ENCODE data around the gene ADH6.
"Not testable (repeated sequence)": the region's sequence is repeated elsewhere in the genome, so short reads cannot be mapped to it uniquely, and the experiment has no call there.

Gene ADH6

DNA sequence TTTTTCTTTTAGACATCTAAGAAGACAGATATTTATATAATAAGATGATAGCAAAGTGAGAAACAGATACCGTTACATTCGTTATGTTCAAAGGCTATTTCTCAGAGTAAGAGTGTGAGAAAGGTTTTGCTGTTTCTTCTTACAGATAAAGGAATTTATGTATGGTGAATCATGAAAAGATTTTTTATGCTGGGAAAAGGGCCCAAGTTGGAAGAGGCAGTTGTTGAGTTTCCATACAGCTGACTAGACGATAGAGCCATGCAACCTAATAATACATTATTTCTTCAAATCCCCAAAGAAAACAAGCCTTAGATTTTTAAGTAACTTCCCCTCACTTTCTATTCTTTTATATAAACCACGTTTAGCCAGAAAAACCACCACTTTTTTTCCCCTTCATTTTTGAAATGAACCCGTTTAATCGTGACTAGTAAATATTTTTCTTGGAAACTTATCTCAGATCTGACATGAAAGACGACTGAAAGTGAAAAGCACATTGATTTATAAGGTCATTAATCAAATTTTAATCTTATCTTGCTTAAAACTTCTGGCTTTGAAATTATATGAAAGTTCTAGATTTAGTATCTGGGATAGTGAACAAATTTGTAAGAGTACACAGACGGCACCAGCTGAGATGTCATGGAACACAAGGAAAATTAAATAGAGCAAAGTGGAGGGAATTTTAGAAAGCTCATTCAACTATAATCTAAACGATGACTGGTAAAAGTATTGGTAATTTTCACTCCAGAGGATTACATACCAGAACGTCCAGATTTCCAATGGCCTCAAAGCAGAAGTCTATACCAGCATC, 10.9 kb downstream of the ADH6 start:
- H3K27ac Mint-ChIP-seq: no peak overlapping the region
- DNase-seq (ENCODE audit: low spot score in 2 of 2): no peak
- H3K4me1 Mint-ChIP-seq: peaks cover 2% of the 10 kb centered on the region
- no peak for ATAC-seq (ENCODE audit: low read depth)
- H3K9me3 Mint-ChIP-seq: peaks cover 2% of the 10 kb centered on the region
- no peaks in the 10 kb centered on the region for H3K27me3 Mint-ChIP-seq
- H3K36me3 Mint-ChIP-seq: no peaks in the 10 kb centered on the region
- no peak overlapping the region for H3K4me3 Mint-ChIP-seq

DNA sequence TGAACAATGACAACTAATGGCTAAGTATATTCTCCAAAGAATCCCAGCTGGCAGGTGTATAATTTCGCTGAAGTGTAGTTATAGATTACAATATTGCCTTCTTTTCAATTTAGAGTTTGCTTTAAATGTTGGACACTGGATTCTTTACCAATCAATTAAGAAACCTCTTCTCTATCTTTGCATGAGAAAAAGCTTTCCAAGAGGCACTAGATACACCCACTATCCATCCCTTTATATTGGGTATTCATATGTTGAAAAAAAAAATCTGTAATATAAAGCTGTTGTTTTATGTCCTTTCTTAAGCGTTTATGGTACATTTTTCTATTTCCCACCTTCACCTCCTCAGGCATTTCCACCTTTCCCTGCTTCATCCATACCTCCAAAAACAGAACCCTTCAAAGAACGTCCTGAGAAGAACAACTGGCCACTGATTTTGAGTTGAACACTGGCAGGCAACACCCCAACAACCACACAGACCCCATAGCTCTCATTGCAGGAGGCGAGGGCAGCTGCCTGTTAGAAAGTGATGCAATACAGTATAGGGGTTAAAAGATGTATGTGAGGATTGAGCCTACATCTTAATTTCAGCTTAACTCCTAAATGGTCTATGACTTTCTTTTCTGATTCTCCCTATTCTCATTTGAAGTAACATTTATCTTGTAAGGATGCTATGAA, 11.8 kb downstream of the ADH6 start:
- H3K4me1 Mint-ChIP-seq: peaks cover 2% of the 10 kb centered on the region
- H3K4me3 Mint-ChIP-seq: no peak overlapping the region
- H3K27ac Mint-ChIP-seq: no peak overlapping the region
- DNase-seq (ENCODE audit: low spot score in 2 of 2) (no peak), ATAC-seq (ENCODE audit: low read depth) (no peak)
- H3K36me3 Mint-ChIP-seq: no peaks in the 10 kb centered on the region
- H3K27me3 Mint-ChIP-seq: no peaks in the 10 kb centered on the region
- H3K9me3 Mint-ChIP-seq: peaks cover 2% of the 10 kb centered on the region

DNA sequence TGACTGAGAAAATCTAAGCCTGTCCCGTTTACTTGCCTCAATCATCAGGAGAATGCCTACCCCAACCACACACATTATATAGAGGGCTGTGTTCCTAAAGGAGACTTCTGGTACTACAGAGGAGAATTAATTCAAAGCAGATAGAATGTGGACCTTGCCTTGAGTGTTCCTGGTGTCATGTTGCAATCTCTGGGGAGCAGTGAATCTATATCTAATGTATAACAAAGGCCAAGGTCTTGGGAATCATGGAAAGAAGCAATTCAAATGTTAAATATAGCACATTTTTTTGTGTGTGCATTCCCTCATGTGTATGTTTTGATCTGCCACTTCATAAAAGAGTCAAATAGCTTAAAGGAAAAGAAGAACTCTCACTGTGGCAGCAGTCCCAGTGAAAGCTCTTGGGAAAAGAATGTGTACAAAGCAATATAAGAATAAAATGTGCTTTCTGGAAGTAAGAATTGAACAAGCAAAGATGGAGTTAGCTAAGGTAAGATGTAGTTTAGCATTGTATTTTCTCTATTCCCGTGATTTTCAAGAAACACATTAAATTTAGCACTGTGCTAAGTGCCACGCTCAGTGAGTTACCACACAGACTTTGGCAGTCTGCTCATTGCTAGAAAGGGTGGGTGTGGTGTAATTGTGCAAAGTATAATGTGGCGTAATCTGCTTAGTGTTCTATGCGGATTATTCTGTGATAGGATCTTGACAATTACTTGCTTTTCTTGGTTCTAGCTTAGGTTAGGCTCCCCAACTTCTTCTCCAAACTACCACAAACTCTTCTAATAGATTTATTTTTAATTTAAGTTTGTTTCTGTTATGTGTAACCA, 13.7 kb downstream of the ADH6 start:
- ATAC-seq (ENCODE audit: low read depth): no peak
- Mint-ChIP-seq H3K27ac (no peak overlapping the region), H3K4me1 (no peaks in the 10 kb centered on the region), H3K9me3 (peaks cover 2% of the 10 kb centered on the region), H3K36me3 (no peaks in the 10 kb centered on the region), H3K27me3 (peaks cover 2% of the 10 kb centered on the region), H3K4me3 (no peak overlapping the region)
- no peak for DNase-seq (ENCODE audit: low spot score in 2 of 2)

DNA sequence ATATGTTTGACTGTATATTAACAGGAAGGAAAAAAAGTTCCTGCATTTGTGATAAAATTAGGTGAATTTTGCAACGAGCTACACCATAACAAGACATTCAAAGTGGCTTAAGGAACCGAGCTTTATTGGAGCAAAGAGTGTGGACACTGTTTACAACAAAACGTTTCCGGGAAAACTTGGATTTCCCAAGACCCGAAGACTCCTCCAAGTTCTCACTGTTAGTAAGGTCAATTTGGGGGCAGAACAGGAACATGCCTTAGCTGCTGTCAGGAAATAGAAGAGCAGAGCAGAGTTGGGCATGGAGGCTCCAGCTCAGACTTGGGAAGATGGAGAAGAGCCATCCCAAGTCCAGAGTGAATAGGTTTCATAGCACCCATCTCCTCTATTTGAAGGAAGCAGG, 16.5 kb downstream of the ADH6 start:
- peaks cover 2% of the 10 kb centered on the region for H3K27me3 Mint-ChIP-seq

DNA sequence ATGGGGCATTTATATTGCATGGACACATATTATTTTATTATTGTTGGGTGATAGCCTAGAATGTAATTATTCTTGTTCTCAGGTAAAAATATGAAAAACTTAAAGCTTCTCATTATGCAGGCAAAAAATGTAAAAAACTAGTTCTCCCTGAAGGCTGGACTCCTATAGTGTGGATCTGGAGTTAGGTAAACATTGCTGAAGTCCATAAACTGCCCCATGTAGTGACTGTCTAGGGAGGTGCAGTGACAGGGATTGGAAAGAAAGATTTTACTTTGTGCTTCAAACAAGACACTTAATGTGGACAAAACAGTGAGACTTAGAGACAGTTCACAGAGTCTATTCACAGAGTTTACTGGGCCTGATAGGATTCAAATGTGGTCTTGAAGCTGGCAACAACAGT, 17.0 kb downstream of the ADH6 start:
- DNase-seq (ENCODE audit: low spot score in 2 of 2) (no peak), ATAC-seq (ENCODE audit: low read depth) (no peak)
- Mint-ChIP-seq H3K4me1 (no peaks in the 10 kb centered on the region), H3K27ac (no peak overlapping the region), H3K9me3 (peaks cover 2% of the 10 kb centered on the region), H3K4me3 (no peak overlapping the region), H3K36me3 (no peaks in the 10 kb centered on the region), H3K27me3 (peaks cover 2% of the 10 kb centered on the region)

More for the DNA sequence above, 16.5 kb downstream of the ADH6 start:
- no peak overlapping the region for H3K27ac Mint-ChIP-seq
- no peaks in the 10 kb centered on the region for H3K36me3 Mint-ChIP-seq
- H3K4me1 Mint-ChIP-seq: no peaks in the 10 kb centered on the region
- DNase-seq (ENCODE audit: low spot score in 2 of 2): no peak
- no peak for ATAC-seq (ENCODE audit: low read depth)
- peaks cover 2% of the 10 kb centered on the region for H3K9me3 Mint-ChIP-seq
- no peak overlapping the region for H3K4me3 Mint-ChIP-seq

DNA sequence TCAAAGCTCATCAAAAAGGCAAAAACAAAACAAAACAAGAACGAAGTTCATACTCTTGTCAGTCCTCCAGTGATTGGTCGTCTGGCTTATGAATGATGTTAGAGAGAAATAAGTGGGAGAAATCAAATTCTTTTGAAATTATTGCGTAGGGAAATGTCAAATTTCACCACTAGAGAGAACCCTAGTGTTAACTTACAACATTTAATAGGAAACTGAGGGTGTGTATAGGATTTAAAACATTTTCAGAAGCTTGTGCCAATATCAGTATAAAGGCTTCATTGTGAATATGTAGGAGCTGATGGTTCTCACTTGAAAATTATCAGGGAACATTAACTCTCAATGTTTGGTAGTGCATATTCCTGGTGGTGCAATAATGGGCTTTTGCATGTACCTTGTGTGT, 17.4 kb downstream of the ADH6 start:
- H3K4me1 Mint-ChIP-seq: no peaks in the 10 kb centered on the region
- no peak for ATAC-seq (ENCODE audit: low read depth)
- peaks cover 2% of the 10 kb centered on the region for H3K27me3 Mint-ChIP-seq
- H3K4me3 Mint-ChIP-seq: no peak overlapping the region
- DNase-seq (ENCODE audit: low spot score in 2 of 2): no peak
- peaks cover 2% of the 10 kb centered on the region for H3K9me3 Mint-ChIP-seq
- H3K27ac Mint-ChIP-seq: no peak overlapping the region
- H3K36me3 Mint-ChIP-seq: no peaks in the 10 kb centered on the region

DNA sequence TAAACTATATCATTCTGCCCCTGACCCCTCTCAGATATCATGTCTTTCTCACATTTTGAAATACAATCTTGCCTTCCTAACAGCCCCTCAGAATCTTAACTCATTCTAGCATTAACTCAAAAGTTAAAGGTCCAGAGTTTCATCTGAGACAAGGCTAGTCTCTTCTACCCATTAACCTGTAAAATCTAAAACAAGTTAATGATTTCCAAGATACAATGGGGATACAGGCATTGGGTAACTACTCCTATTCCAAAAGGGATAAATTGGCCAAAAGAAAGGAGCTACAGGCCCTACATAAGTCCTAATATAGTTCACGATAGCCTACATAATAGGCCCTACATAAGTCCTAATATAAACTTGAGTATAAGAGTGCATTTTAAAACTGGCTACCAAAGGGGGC, 18.9 kb downstream of the ADH6 start:
- H3K27ac Mint-ChIP-seq: no peak overlapping the region
- ATAC-seq (ENCODE audit: low read depth): no peak
- H3K27me3 Mint-ChIP-seq: peaks cover 2% of the 10 kb centered on the region
- H3K4me1 Mint-ChIP-seq: no peaks in the 10 kb centered on the region
- no peak for DNase-seq (ENCODE audit: low spot score in 2 of 2)
- no peaks in the 10 kb centered on the region for H3K36me3 Mint-ChIP-seq
- peaks cover 2% of the 10 kb centered on the region for H3K9me3 Mint-ChIP-seq
- no peak overlapping the region for H3K4me3 Mint-ChIP-seq

DNA sequence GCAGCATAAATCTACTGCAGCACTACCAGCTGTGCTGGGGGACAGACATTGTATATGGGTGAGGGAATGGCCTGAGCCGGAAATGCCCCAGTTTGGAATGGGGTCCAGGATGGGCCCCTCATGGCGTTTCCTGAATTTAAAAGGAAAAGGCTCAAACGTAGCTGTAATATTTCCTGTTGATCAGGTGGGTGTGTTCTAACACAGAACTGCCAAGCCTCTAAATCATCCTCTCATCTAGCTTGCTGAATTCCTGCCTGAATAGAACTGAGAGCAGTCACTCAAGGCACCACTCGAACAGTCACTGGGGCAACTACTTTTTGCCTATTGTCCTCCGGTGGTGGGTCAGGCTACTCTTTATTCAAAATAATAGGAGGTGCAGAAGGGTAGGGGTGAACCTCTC, 28.7 kb downstream of the ADH6 start:
- DNase-seq (ENCODE audit: low spot score in 2 of 2): no peak
- Mint-ChIP-seq H3K36me3 (peaks cover 19% of the 10 kb centered on the region), H3K4me1 (no peaks in the 10 kb centered on the region), H3K4me3 (no peak overlapping the region), H3K9me3 (peaks cover 12% of the 10 kb centered on the region), H3K27ac (no peak overlapping the region), H3K27me3 (no peaks in the 10 kb centered on the region)
- ATAC-seq (ENCODE audit: low read depth): no peak

DNA sequence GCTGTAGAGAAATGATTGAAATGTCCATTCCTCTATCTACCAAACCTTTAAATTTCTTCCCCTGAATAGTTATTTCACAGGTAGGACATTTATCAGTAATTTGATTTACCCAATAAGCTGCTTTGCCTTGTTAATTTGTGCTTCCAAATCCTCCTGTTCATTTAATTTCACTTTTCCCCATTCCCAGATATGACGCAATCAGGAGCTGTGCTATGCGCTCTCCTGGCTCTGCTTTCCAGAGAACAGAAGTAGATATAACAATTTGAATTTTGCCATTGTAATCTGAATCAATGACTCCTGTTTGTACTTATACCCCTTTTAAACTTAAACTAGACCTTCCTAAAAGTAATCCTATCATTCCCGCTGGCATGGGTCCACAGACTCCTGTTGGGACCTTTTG, 29.1 kb downstream of the ADH6 start:
- H3K27me3 Mint-ChIP-seq; ATAC-seq (ENCODE audit: low read depth); H3K4me3 Mint-ChIP-seq; H3K4me1 Mint-ChIP-seq; DNase-seq (ENCODE audit: low spot score in 2 of 2); H3K27ac Mint-ChIP-seq: not testable (repeated sequence)
- Mint-ChIP-seq H3K9me3 (peaks cover 13% of the 10 kb centered on the region), H3K36me3 (peaks cover 19% of the 10 kb centered on the region)

DNA sequence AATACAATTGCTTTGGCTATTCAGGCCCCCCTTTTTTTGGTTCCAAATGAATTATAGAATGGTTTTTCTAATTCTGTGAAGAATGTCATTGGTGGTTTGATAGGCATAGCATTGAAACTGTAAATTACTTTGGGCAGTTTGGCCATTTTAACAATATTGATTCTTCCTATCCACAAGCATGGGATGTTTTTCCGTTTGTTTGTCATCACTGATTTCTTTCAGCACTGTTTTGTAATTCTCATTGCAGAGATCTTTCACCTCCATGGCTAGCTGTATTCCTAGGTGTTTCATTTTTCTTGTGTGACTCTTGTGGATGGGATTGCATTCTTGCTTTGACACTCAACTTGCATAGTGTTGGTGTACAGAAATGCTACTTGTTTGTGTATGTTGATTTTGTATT, 33.0 kb downstream of the ADH6 start:
- no peak for ATAC-seq (ENCODE audit: low read depth)
- Mint-ChIP-seq H3K9me3 (peaks cover 16% of the 10 kb centered on the region), H3K27me3 (no peaks in the 10 kb centered on the region), H3K36me3 (peaks cover 22% of the 10 kb centered on the region), H3K4me1 (no peaks in the 10 kb centered on the region), H3K27ac (no peak overlapping the region), H3K4me3 (no peak overlapping the region)
- DNase-seq (ENCODE audit: low spot score in 2 of 2): no peak

DNA sequence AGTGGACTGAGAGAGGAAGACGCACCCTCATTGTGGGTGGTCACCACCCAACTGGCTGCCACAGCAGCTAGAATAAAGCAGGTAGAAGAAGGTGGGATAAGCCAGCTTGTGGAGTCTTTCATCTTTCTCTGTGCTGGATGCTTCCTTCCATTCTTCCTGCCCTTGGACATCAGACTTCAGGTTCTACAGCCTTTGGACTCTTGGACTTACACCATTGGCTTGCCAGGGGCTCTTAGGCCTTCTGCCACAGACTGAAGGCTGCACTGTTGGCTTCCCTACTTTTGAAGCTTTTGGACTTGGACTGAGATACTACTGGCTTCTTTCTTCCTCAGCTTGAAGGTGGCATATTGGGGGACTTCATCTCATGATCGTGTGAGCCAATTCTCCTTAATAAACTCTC, 33.5 kb downstream of the ADH6 start:
- DNase-seq (ENCODE audit: low spot score in 2 of 2) (no peak), ATAC-seq (ENCODE audit: low read depth) (no peak)
- Mint-ChIP-seq H3K36me3 (peaks cover 20% of the 10 kb centered on the region), H3K27me3 (no peaks in the 10 kb centered on the region), H3K4me1 (no peaks in the 10 kb centered on the region), H3K27ac (no peak overlapping the region), H3K4me3 (no peak overlapping the region), H3K9me3 (peaks cover 12% of the 10 kb centered on the region)

DNA sequence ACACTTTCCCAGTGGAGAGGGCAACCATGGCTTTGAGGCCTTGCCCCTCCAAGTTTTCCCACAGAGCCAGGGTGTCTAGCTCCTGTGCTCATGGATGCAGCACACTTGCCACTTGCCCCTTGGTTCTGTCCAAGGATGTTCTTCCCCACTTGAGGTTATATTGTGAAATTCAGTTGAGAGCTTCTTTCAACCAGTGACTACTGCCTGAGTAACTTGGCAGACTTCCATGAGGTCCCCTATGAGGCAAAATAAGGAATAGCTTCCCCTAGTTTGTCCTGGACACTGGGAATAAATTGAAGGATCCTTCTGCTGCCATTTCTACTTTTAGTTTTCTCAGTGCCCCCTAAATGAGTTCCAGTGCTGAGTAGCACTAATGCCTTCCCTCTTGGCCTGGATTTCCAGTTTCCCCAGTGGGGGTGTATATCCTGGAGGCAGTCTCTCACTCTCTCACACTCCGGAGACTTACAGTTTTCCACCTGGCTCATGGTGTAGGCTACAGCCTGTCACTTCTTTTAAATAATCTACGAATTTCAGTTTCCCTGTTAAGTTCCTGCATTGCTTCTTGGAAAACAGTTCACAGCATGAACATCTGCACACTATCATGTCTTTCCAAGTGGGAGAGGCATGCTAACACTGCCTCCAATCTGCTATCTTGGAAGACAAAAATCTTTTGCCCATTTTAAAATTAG, 38.5 kb downstream of the ADH6 start:
- H3K36me3 Mint-ChIP-seq: peaks cover 15% of the 10 kb centered on the region
- DNase-seq (ENCODE audit: low spot score in 2 of 2) (no peak), ATAC-seq (ENCODE audit: low read depth) (no peak)
- H3K27ac Mint-ChIP-seq: no peak overlapping the region
- no peak overlapping the region for H3K4me3 Mint-ChIP-seq
- no peaks in the 10 kb centered on the region for H3K4me1 Mint-ChIP-seq
- peaks cover 1% of the 10 kb centered on the region for H3K27me3 Mint-ChIP-seq
- H3K9me3 Mint-ChIP-seq: peaks cover 14% of the 10 kb centered on the region

DNA sequence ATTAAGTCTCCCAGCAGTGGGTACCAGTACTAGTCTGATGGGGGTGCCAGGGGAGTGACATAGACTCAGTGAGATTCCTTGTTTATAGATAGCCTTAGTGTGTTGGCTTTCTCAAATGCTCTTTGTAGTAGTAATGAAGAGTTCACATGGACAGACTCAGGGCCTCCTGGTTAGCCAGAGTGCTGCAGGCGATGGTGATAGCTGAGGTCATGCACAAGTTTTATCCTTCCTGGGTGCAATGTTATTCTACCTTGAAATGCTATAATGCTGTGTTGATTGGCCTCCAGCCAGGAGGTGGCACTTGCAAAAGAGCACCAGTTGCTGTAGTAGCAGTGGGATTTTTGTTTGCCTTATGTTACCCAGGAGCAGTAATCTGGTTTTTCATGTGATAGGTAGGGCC, 39.4 kb downstream of the ADH6 start:
- Mint-ChIP-seq H3K27me3 (peaks cover 1% of the 10 kb centered on the region), H3K36me3 (peaks cover 12% of the 10 kb centered on the region), H3K9me3 (peaks cover 10% of the 10 kb centered on the region), H3K27ac (no peak overlapping the region), H3K4me3 (no peak overlapping the region), H3K4me1 (no peaks in the 10 kb centered on the region)
- ATAC-seq (ENCODE audit: low read depth) (no peak), DNase-seq (ENCODE audit: low spot score in 2 of 2) (no peak)

DNA sequence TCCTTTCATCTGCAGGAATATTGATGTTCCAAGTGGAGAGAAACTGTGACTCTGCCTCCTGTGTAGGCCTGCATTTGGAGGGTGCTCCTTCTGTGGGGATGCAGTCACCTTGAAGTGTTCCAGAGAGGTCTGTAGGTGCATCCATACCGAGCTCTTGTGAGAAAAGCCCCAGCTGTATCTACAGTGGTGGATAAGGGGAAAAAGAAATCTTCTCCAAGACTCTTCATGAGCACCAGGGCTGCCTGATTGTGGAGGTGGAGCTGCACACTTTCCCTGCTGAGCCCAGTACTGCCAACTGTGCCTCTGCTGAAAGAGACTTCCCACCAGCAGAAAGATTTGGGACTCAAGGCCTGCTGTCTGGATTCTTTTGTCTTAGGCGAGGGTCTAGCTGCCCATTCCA, 39.9 kb downstream of the ADH6 start:
- Mint-ChIP-seq H3K9me3 (peaks cover 9% of the 10 kb centered on the region), H3K36me3 (peaks cover 11% of the 10 kb centered on the region), H3K4me3 (no peak overlapping the region), H3K4me1 (no peaks in the 10 kb centered on the region), H3K27me3 (peaks cover 1% of the 10 kb centered on the region), H3K27ac (no peak overlapping the region)
- ATAC-seq (ENCODE audit: low read depth) (no peak), DNase-seq (ENCODE audit: low spot score in 2 of 2) (no peak)

Measured in memory B cell (primary cell).